IPS-18c (cell line): ENCODE data around the gene CCDC177.
"Not testable (repeated sequence)": the region's sequence is repeated elsewhere in the genome, so short reads cannot be mapped to it uniquely, and the experiment has no call there.

Source experiments
- H3K4me3 ChIP-seq: 2 replicates; pipeline ENCODE4 v1.7.0; 2013; ENCODE audit warnings: low read depth, mild to moderate bottlenecking, low read length, moderate library complexity; ENCODE audit not compliant: insufficient read depth
- H3K9me3 ChIP-seq: one replicate; pipeline ENCODE4 v1.6.1; 2013; ENCODE audit warnings: mild to moderate bottlenecking, low read length, moderate library complexity; ENCODE audit not compliant: control insufficient read depth, insufficient read depth

Gene CCDC177

DNA sequence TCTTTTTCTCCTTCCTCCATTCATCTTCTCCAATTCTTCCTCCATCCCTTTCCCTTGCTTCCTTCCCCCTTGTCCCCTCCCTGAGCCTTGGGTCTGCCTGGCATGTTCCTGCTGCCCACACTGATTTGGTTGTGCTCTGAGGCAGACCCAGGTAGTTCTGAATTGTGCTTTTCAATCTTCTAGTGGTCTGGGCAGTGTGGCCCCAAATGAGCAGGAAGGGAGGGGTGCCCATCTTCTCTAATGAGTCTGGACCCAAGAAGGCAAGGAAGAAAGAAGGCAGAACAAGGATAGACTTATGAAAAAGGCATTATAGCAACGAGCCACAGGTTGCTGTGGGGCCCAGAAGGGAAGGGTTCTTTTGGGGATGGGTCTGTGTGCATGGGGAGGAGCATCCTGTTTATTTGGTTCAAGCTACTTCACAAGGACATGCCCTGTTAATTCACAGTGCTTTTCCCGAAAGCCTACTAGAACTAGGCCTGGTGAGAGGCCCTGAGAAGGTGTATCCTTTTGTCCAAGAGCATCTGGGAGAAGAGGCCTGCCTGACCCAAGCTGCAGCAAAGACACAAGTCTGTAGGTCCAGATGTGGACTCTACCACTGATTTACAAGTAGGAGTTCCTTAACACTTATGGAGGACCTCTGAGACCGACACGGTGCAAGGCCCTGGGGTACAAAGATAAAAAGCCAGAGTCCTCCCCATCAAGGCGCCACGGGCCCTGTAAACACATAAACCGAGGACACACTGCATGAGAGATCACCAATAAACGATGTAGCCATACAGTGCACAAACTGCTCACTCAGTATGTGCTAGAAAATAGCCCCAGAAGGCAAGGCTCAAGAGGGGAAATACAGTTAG lies 35.6 kb upstream of the CCDC177 start:
- Histone ChIP-seq H3K4me3 (peak overlapping the region; percentile 69), H3K9me3 (no peaks in the 10 kb centered on the region)

DNA sequence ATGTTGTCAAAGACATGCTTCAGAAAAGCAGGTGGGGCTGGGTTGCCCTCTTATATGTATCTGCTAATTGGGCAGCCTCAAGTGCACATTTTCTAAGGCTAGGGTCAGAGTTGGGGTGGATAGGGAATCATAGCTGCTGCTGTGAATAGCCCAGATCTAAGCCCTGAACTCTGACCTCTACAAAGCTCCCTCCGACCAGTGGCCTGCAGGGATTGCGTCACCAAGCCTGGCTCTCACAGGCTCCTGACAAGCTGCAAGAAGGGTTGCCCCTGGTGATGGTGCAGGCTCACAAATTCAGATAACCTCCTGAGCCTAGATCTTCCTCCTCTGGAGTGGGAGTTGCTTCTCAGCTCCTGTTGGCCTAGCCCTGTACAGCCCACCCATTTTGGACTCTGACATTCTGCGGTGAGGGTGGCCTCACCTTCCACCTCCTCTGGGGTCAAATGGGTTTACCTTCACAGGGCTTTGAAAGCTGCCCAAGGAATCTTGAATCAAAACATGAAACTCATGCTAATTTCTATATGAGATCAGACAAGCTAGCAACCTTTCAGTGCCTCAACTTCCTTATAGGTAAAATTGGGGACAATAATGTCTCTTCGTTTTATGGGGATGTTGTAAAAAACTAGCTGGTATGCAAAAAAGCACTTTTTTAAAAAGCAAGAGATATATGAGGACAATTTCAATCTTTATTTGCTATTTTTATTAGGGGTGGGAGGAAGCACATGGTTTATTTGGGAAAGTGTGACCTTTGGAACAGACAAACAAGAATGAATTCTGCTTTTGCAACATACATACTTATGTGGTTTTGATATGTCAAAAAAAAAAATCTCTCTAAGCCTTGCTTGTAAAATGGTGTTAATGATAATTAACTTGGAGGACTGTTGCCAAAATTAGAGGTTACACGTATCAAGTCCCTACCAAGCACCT lies 31.9 kb upstream of the CCDC177 start:
- H3K4me3 ChIP-seq, result no peak overlapping the region
- no peaks in the 10 kb centered on the region for H3K9me3 ChIP-seq

DNA sequence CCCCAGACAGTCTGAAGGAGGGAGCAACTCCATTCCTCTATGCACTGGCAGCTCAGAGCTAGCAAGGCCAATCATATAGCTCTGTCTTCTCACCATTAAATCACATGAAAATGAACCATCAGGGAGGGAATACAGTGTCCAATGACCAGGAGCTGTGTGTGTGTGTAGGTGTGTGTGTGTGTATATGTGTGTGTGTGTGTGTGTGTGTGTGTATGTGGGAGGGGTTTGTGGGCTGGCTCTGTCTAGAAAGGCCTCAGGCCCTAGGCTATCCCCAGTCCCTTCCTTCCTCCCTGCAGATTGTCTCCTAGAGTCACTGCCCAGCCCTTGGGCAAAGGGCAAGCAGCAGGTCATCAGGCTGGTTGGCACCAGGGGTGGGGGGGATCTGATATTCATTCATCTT lies 31.1 kb upstream of the CCDC177 start:
- Histone ChIP-seq H3K4me3 (no peak overlapping the region), H3K9me3 (no peaks in the 10 kb centered on the region)

DNA sequence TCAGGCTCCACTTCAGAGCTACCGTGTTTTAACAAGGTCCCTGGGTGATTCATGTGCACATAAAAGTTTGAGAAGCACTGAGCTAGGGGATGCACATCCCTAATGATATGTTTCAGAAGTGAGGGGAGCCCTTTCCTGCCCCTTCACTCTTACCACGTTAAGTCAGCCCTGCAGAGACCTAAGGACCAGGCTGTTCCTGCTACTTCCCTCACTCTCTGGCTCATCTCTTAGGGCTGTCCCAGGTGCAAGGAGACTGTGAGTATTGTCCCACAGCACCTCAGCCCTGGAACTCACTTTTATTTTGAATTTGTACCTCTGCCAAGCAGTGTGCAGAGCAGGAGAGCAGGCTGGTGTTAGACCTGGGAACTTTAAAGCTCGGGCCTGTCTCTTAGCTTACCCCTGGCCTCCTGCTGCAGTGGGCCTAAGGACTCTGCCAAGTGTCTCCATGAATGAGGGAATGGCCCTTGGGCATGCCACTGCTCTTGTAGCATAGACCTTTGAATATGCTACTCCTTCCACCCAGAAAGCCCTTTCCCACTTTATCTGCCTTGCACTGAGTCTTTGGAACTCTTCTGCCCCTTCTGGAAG lies 25.7 kb upstream of the CCDC177 start:
- no peaks in the 10 kb centered on the region for H3K9me3 ChIP-seq
- H3K4me3 ChIP-seq, result no peak overlapping the region

DNA sequence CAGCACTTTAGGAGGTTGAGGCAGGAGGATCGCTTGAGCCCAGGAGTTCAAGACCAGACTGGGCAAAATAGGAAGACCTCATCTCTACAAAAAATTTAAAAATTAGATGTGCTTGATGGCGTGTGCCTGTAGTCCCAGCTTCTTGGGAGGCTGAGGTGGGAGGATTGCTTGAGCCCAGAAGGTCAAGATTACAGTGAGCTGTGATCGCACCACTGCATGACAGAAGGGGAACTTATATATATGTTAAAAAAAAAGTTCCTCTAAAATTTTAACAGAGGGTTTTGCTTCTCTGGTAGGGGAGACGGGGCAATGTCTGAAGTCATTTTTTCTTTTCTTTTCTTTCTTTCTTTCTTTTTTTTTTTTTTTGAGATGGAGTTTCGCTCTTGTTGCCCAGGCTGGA lies 24.8 kb upstream of the CCDC177 start:
- not testable (repeated sequence) for H3K9me3 ChIP-seq, H3K4me3 ChIP-seq

DNA sequence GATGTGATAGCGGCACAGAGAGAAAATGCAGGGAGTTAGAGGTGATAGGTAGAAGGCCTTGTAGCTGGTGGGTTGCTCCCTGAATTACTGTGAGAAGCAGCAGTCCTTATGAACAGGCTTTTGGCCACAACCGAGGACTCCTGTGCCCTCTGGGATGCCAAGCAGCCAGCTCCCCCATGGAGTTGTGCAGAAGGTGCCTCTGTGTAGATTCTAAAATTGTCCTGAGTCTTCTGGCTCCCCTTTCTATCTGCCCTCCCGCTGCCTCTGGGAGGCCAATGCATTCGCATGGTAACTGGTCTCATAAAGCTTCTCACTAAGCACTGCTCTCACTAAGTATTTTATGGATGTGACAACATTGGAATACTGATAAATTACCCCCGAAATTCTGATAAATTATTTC lies 20.7 kb upstream of the CCDC177 start:
- H3K4me3 ChIP-seq, result no peak overlapping the region
- H3K9me3 ChIP-seq, result peaks cover 2% of the 10 kb centered on the region

GRCh38 chr14:69594846-69595245 lies 20.2 kb upstream of the CCDC177 start:
- Histone ChIP-seq H3K4me3 (no peak overlapping the region), H3K9me3 (peaks cover 2% of the 10 kb centered on the region)

DNA sequence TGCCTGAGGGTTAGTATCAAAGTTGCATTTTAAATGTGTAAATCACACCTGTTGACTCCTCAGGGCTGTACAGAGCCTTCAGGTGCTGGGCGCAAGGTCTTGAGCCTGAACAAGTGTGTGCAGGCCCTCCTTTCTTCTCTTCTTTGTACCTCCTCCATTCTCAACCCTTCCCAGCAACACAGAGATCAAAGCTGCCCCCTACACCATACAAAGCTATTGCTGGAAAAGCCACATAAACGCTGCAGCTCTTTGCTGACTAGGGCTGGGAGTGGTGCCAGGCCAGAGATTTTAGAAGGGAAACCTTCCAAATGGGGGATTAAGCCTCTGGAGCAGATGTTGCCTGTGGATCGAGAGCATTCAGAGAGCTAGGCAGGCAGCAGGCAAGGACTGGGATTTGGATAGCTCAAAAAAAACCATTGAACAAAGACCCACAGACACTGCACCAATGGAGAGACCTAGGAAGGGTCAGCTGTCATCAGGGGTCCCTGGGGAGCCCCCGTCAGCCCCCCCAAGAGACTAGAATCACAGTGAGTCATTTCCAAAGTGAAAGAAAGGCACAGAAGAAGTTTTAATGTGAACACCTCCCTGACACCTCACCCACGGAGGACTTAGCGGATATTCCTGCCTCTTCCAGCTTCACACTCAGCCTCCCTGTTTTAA lies 18.5 kb upstream of the CCDC177 start:
- H3K4me3 ChIP-seq, result no peak overlapping the region
- H3K9me3 ChIP-seq, result peaks cover 2% of the 10 kb centered on the region

DNA sequence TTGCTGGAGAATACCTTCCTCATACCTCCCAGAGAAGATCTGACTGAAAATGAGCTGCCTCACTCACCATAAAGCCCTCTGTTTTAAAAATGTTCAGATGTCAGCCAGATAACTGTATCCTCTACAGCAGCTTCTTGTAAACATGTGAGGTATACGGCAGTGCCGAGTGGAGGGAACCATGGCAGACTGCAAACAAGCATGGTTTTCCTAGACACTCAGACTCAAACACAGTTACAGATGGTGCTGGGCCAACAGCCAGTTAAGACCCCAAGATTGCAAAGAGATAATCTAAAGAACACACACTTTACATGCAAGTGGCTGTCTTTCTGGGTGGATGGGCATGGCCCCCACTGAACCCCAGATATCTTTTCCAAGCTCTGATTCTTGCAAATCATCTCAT lies 16.6 kb upstream of the CCDC177 start:
- no peak overlapping the region for H3K4me3 ChIP-seq
- H3K9me3 ChIP-seq, result peaks cover 2% of the 10 kb centered on the region

DNA sequence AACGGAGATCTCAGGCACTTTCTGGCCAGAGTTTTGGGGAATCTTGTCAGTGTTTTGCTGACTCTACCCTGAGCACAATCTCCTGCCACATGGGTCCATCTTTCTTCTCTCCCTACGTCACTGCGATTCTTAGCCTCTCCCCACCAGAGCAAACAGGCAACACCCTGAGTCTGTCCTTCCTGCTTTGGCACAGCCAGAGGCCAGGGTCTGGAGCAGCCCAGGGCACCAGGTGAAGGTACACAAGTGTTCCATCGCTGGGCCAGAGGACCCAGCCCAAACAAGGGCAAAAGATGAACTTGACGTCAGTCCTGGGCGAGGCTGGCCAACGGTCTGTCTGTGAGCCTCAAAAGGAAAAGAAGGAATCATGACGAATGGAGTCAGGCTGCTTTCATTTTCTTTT lies 12.7 kb upstream of the CCDC177 start:
- Histone ChIP-seq H3K9me3 (no peaks in the 10 kb centered on the region), H3K4me3 (no peak overlapping the region)

DNA sequence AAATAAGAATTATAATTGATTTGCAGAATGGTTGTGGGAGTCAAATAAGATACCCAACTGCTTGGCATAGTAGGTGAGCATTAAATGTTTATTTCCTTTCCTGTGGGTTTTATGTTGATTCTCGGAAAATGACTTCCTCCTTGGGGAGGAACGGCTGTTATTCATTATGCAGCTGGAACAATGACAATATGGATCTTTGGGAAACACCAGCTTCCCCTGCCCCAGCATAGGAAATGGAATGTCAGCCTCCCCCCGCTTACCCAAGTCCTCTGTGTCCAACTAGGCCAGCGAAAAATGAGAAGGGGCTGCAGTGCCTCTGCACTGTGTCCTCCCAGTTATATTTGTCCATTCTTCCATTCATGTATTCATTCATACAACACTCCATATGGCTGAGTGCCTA lies 11.7 kb upstream of the CCDC177 start:
- Histone ChIP-seq H3K9me3 (no peaks in the 10 kb centered on the region), H3K4me3 (no peak overlapping the region)

- Histone ChIP-seq H3K9me3 (no peaks in the 10 kb centered on the region), H3K4me3 (no peak overlapping the region)
Measured at GRCh38 chr14:69584389-69584788, 9.7 kb upstream of the CCDC177 start.

GRCh38 chr14:69582829-69583228 lies 8.2 kb upstream of the CCDC177 start:
- no peak overlapping the region for H3K4me3 ChIP-seq
- no peaks in the 10 kb centered on the region for H3K9me3 ChIP-seq

GRCh38 chr14:69582212-69582611 lies 7.5 kb upstream of the CCDC177 start:
- no peaks in the 10 kb centered on the region for H3K9me3 ChIP-seq
- H3K4me3 ChIP-seq, result no peak overlapping the region

- H3K9me3 ChIP-seq, result peaks cover 2% of the 10 kb centered on the region
Measured at GRCh38 chr14:69581316-69581935, 6.8 kb upstream of the CCDC177 start.

GRCh38 chr14:69580009-69580577 lies 5.4 kb upstream of the CCDC177 start:
- Histone ChIP-seq H3K9me3 (peaks cover 2% of the 10 kb centered on the region), H3K4me3 (no peak overlapping the region)

More at GRCh38 chr14:69581316-69581935, 6.8 kb upstream of the CCDC177 start:
- no peak overlapping the region for H3K4me3 ChIP-seq

- Histone ChIP-seq H3K4me3 (no peak overlapping the region), H3K9me3 (peaks cover 2% of the 10 kb centered on the region)
Measured at GRCh38 chr14:69579476-69579875, 4.8 kb upstream of the CCDC177 start.
